ENCODE data around the gene CYSLTR2.

GRCh38 chr13:48656608-48657007, 2.9 kb downstream of the CYSLTR2 start:
- TF ChIP-seq CTCF (IDR thresholded peaks at IDR 0.05), result no peak
- no peak for TF ChIP-seq EP300 (IDR thresholded peaks at IDR 0.05)
- no peak for TF ChIP-seq POLR2AphosphoS5 (IDR thresholded peaks at IDR 0.05)
- TF ChIP-seq POLR2A (IDR thresholded peaks at IDR 0.05), result no peak

Measured in upper lobe of left lung (tissue), 4 donors.